Activated gamma-delta T cell treated with Interleukin-2 at 50 U/mL for 16 hours (primary cell): Measurements from ENCODE around the gene ARHGAP10.
"Not testable (repeated sequence)": the region's sequence is repeated elsewhere in the genome, so short reads cannot be mapped to it uniquely, and the experiment has no call there.

ENCODE experiments used
- DNase-seq: peaks from one replicate; pipeline ENCODE4 v3.0.0-alpha.2; 2020

ARHGAP10 gene

DNA sequence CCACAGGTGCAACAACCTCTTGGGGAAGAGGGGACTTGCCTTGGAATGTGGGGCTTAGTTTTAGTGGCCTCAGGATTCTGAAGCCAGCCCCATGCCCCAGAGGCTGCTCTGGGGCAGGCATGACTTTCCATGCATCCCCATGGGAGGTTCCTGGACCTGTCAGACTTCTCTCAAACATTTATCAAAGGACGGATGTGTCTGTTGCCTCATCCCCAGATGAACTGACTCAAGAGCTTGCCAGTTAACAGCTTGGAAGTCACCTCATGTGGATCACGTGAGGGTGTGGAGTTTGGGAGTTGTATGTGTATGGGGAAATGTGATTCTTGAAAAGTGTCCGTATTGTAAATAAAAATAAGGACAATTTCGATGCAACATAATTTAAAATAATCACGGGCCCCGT is 341.5 kb downstream of the ARHGAP10 start:
- DNase-seq, result no peak

DNA sequence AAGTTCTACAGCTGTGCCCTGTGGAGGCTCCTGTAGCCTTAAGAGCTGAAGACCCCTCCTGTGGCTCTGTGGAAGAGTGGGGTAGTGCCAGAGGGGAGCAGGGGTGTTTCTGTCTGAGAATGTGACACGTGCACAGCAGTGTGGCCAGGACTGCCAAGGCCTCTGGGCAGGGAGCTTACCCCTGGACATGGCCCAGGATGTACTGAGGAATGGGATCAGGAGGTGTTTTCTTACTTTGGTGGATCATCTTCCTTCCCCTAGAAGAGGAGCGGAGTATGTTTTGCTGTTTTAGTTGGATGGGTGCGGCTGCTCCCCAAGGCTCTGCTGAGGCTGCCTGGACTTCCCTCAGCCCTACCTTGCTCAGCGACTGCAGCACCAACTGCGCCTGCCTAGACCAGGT is 342.6 kb downstream of the ARHGAP10 start:
- DNase-seq, result no peak

DNA sequence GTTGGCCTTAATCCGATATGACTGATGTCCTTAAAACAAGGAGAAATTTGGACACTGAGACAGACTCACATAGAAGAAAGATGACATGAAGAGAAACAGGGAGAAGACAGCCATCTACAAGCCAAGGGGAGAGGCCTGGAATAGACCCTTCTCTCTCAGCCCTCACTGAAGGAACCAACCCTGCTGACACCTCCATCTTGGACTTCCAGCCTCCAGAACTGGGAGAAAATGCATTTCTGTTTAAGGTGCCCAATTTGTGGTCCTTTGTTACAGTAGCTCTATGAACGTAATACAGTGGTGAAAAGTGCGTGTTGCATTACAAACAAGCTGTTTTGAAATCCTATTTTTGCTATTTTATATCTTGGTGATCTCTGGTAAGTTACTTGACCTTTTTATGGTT is 343.6 kb downstream of the ARHGAP10 start:
- DNase-seq, result no peak

DNA sequence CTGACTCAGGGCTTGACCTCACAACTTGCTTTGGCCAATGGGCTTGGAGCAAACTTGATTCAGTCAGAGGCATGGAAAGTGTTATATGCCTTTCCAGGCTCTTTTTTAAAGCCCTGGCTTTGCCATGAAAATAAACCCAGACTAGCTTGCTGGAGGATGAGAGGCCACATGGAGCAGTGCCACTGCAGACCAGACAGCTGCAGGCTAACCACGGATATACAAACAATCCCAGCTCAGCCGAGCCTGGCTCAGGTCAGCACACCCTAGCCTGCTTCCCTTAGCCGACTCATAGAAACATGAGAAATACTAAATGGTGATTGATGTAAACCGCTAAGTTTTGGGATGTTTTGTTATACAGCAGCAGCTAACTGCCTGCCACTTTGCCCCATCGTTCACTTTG is 345.1 kb downstream of the ARHGAP10 start:
- no peak for DNase-seq

DNA sequence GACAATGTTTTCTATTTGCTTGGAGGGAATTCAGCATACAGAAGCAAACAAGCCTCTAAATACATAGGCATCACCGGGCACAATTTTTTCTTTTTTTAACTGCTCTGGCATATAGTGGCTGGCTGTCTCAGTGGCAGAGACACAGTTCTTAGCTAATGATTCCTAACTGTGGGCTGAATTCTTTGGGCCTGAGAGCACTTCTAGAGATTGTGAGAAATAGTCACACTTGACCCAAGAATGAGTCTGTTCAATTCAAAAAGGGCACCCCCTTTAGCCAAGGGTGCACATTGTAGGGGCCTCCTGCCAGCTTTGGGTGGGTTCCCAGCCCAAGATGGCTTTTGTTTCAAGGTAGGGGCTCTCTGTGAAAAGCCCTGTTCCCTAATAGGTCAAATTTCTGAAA is 345.7 kb downstream of the ARHGAP10 start:
- no peak for DNase-seq

DNA sequence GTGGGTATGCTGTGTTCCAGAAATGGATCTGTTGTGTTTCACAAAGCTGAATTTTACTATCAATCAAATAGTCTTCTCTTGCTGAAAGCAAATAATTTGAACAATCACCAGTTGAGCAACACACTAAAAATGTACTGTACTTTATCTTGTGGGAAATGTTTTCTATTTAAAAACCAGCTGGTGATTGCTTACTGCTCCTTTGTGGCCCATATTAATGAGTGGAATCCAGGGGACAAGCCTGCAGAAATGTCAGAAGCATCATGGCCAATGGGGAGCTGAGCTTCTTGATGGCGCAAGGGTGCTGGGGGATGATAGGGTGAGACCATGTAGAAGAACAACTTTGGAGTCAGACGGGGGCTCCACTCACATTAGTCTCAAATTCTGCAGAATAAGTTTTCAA is 346.2 kb downstream of the ARHGAP10 start:
- no peak for DNase-seq

DNA sequence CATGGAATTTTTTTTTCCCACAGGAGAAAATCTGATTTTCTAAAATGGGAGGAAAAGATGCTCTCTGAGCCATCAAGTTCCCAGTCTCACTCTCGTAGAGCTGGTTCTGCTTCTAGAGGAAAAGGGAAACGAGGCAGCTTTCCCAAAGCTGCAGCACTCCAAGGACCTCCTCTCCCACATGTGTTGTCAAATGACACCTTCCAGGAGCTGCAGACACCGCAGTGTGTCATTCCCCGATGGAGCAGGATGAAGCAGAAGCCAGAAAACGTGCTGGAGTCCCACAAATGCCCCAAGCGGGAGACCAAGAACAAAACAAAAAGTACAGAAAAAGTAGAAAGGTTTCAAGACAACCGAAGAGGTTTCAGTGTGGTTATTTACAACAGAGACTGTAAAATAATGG is 348.1 kb downstream of the ARHGAP10 start:
- no peak for DNase-seq

DNA sequence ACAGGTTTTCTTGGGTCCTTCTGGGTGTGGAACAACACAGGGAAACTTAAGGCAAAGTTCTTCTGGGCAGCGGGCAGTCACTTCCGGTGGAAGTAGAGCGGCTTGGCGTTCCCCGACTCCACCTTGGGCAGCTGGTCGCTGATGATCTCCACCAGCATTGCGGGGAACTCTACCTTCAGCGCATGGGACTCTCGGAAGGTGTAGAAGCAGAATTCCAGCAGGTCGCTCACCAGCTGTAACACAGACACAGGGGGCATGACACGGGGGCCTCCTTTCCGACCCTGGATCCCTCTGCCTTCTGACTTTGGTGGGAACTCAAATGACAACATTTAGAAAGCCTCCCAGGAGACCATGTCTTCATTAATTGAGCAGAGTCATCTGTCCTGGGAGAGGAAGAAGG is 349.4 kb downstream of the ARHGAP10 start:
- DNase-seq, result no peak

DNA sequence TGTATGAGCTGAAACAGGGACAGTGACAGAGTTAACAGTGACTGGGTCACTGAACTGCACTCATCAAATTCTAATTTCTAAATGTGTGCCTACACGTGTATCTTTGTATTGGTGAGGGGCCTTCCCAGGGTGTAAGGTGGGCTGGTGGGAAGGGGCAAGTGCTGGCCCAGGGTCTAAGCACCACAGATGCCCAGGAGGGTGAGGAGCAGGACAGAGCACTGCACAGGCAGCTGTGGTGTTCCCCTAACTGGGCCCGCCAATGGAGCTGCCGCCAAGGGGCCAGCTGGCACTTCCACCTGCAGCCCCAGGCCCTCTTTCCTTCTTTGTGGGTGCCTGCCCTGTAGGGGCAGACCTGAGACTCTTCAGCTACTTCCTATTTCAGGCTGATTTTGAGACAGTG is 349.9 kb downstream of the ARHGAP10 start:
- DNase-seq, result no peak

DNA sequence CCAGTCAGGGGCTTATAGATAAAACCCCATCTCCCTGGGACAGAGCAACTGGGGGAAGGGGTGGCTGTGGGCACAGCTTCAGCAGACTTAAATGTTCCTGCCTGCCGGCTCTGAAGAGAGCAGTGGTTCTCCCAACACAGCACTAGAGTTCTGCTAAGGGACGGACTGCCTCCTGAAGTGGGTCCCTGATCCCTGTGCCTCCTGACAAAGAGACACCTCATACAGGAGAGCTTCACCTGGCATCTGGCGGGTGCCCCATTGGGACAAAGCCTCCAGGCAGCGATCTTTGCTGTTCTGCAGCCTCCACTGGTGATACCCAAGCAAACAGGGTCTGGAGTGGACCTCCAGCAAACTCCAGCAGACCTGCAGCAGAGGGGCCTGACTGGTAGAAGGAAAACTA is 351.2 kb downstream of the ARHGAP10 start:
- DNase-seq, result not testable (repeated sequence)

DNA sequence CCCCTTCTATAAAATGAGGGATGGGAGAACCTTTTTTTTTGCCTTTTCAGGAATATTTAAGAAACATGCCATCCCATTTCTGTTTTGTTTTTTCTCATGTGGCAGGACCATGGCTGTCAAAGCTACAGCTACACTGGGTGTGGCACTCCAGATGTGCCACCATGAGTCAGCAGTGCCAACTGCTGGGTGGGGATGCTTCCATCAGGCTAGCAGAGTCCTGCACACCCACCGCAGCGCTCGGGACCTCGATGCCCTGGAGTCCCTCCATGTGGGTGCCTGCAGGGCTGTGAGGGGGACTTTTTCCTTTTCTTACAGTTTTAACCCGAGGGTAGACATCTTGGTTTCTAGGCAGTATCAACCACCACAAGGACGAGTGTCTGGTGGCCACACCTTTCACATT is 357.7 kb downstream of the ARHGAP10 start:
- DNase-seq, result no peak

DNA sequence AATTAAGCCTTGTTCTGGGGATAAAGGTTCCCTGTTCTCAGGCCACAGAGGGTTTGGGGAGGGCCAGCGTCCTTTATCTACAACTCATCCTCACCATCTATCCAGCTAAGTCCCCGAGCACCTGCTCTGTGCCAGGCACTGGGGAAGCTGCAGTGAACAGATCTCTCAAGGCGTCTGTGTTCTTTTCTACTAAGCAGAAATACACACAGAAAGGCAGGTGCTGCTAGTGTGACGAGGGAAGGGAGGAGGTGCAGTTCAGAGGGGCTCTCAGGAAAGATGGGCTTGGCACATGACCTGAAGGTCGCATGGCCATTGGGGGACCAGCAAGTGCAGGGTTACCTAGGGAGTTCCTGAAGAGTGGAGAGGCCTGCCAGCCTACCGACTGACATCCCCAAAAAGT is 358.1 kb downstream of the ARHGAP10 start:
- DNase-seq, result no peak

DNA sequence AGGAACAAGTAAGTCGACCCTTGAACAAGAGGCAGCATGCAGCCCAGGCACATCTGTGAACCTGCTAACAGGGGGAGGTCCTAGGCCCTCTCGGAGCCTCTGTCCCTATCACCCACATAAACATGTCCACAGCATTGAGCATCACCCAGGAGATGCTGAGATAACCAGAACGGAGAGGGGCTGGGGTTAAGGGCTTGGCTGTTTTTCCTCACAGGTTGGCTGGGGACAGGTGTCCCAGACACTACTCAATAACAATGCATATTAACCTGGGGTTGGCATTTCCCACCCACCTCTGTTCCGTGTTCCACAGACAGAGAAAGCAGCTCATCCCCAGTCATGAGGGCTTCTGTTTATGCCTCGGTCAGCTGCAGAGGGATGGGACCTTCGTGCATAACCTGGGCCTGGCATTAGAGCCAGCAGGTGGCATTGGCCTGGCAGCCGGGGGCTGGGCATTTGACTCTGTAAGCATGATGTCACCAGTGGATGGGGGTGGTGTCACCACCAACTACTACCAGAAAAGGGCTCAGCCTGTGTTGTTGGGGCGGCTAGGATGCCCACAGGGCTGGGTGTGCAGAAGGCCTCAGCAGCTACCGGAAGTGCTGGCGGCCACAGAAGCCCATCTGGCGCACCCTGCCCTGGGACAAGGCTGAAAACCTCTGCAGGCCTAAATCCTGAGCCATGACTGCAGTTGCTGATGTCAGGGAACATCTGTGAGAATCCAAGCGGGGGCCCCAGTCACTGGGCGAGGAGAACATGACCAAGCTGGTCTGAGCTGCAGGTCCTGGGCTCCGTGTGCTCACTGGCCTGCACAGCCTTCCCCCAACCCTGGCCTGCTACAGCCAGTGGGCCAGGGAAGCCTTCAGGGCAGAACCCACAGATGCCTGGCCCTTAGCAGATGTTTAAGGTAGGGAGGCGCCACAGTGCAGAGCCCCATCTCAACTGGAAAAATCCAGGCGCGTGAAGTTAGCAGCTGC is 358.9 kb downstream of the ARHGAP10 start:
- DNase-seq, result no peak

DNA sequence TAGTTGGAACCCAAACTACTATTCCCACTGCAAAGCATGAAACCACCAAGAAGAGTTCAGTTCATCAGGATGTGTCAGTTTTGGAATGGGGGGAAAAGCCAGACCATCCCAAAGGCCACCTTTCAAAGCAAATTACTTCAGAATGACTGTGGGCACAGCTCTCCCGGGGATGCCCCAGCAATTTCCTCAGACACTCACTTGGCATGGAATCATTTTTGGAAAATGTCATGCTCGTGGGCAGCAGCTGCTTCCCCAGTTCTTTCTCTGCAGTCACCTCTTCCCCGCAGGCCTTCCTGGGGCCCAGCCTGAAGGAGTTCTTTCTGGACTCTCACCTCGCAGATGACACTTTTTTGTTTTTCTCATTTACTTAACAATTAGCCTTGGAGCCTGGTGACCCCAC is 360.0 kb downstream of the ARHGAP10 start:
- DNase-seq, result no peak

DNA sequence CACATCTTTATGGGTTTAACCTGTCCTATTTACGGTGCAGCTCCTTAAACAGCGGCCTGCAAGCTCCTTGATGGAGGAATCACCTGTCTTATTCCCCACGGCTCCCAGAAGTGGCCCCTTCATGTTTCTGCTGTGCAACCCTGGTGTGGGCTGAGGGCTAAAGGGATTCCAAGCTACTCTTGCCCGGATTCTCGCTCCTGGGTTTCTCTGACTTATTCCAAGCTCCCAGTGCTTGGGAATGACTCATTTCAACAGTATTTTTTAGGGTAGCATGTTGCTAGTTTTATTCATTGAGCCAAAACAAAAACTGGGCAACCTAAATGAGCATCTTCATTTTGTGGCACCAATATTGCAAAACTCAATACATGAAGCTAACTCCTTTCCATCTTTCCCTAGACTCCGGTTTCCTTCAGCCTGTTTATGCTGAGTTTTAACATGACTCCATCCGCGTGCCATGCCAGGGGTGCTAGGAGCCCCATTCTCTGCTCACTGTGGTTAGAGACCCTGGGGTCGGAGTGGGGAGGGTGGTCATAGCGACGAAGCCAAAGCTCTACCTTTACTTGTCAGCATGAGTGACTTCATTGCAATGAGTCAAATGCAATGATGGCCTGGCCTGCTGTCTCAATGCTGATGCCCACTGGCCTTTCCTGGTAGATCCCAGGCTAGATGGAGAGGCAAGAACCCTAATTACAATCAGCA is 360.6 kb downstream of the ARHGAP10 start:
- DNase-seq, result no peak

DNA sequence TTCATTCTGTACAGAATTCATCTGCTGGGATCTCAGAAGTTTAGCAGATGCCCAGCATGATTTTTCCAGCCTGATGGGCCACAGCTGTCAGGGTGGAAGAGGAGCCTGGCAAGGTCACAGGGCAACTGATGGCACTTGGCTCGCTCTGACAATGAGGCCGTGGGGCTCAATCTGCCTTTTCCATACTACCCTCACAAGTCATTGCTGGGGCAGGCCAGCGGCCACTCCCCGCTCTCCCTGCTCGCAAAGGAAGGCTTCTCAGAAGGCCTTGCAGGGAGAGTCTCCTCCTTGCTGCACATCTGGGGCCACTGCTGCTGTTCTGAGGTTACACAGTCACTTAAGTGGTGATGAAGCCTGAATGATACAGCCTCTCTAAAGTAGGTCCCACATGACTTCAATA is 361.2 kb downstream of the ARHGAP10 start:
- DNase-seq, result no peak

DNA sequence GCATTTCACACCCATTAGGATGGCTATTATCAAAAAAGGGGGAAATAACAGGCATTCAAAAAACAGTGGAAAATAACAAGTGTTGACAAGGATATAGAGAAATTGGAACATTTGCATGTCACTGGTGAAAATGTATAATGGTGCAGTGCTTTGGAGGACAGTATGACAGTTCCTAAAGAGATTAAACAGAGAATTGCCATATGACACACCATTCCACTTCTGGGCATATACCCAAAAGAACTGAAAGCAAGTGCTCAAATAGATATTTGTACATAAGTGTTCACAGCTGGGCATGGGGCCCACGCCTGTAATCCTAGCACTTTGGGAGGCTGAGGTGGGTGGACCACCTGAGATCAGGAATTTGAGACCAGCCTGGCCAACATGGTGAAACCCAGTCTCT is 362.3 kb downstream of the ARHGAP10 start:
- no peak for DNase-seq

DNA sequence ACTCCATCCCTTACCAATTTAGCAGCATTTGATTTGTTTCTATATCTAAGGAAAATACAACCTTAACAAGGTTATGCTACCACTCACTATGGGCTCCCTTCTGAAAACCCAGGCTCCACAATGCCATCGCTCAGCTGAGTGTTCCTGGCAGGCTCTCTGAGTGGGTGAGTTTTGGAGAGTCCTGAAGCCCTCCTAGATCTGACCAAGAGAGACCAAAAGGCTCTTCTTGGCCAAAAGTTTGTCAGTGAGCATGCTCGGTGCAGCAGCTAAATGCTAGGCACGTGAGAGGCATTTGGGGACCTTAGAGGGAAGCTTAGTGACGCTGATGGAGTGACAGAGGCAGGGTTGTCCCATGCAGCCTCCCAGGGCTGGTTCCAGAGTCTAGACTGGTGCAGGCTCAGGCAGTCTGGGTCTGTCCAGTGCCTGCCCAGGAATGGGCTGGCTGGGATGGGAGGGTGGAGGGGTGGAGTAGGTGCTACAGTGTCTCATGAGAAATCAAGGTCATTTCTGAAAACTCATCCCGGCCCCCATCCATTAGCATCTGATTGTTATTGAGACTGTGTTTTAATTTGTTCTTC is 363.5 kb downstream of the ARHGAP10 start:
- no peak for DNase-seq

DNA sequence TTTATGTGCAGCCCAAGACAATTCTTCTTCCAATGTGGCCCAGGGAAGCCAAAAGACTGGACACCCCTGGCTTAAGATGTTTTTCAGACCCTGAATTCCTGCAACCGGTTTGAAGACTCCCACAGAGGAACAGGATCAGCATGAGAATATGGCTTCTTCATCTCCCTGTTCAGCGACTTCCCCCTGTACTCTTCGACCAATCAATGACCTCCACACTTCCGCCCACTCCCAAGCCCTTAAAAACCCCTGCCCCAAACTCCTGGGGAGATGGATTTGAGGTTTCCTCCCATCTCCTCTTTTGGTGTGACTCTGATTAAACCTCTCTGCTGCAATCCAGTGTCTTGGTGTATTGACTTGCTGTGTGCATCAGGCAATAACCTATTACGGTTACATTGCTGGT is 365.9 kb downstream of the ARHGAP10 start:
- no peak for DNase-seq

DNA sequence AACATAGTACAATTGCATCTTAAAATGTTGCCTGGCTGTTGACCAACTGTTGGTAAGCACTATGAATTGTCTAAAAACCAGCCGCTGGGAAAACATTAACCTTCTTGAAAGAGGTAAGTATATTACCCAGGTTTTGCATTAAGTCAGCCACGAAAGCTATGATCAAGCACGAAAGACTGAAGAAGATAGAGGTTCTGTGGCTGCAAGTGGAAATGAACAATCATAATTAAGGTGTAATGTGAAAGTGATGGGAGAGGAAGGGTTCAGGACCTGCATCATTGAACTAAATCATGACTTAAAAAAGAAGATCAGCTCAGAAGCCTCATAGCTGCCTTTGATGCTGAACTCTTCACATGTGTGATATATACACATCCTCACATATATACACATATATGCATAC is 369.3 kb downstream of the ARHGAP10 start:
- DNase-seq, result no peak

DNA sequence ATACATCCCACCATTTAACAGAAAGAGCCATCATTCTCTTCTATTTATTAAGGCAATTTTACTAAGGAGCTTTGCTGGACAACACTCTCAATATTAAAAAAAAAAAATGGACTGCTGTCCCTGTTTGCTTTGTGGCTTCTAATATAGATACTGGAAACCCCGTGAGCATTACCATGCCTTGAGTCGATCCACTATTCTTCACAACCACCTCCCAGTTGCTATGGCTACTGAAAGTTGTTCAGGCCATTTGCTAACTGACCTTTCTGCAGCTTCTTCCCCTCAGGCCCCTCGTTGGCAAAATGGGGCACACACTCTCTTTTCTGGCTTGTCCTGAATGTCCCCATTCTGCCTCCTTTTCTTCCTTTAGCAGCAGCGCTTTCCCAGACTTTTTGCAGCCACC is 369.9 kb downstream of the ARHGAP10 start:
- DNase-seq, result no peak

DNA sequence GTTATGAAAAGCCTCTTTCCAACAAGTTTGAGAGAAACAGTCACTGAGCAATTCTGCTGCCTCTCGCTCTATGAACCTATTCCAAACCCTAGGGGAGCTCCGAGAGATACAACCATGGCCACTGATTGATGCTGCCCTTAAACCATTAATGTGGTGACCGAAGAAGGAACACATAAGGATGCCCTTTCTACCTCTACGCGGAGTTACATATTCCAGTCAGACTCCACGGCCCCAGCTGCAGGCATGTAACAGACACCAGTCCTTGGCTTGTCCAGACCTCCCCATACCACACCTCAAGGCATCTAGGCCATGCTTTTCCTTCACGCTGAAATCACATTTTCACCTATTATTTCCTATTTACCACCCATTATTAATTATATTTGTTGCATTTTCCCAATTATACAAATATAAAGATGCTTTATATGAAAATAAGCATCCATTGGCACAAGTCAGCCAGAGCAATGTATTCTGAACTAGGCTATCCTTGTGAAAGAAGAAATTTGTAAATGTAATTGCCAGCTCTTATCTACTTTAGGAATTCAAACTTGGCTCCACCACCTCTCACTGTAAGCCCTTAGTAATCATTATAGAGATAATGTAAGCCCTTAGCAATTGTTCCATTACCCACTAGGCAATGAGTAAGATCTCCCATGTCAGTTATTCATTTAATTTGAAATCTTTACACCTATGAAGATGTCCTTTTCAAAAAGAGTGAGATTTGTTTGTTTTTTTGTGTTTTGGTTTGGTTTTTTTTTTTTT is 371.9 kb downstream of the ARHGAP10 start:
- DNase-seq, result no peak

DNA sequence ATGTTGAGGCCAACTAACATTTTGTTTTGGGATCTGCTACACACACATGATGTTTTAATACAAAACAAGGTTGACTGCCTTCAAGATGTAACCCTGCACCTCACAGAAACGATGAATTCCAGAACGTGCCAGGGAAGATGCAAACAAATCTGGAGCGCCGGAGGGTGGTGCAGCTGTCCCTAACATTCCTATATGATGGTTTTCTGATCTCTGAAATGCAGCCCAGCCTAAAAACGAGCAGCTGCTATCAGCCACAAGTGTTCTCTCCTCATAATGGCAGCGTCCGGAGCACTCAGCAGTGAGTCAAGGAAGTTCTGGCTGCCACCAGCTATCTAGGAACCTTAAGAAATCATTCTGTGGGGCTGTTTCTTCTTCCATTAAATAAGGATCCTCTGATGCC is 376.9 kb downstream of the ARHGAP10 start:
- no peak for DNase-seq
